PC-3 (cell line): ENCODE measurements around the gene ZBTB24.

Experiments
- EZH2 ChIP-seq: fragments of 300-600 bp; sonication (generic); IDR thresholded peaks from one replicate; pipeline ENCODE4 v1.6.1; 2017; ENCODE audit warnings: antibody characterized with exemption, mild to moderate bottlenecking, low read length; ENCODE audit not compliant: unreplicated experiment
- EZH2phosphoT487 ChIP-seq: fragments of 300-600 bp; sonication (generic); IDR thresholded peaks from 2 replicates; pipeline ENCODE4 v1.6.1; 2018; ENCODE audit warnings: mild to moderate bottlenecking, antibody characterized with exemption, low read length, borderline replicate concordance
- TF ChIP-seq, protein P1 (sequence below): fragments of 300-600 bp; sonication (generic); conservative IDR thresholded peaks from 2 replicates; pipeline ENCODE4 v1.5.1; 2017; ENCODE audit warnings: antibody characterized with exemption, low read depth, mild to moderate bottlenecking, low read length

DNA sequence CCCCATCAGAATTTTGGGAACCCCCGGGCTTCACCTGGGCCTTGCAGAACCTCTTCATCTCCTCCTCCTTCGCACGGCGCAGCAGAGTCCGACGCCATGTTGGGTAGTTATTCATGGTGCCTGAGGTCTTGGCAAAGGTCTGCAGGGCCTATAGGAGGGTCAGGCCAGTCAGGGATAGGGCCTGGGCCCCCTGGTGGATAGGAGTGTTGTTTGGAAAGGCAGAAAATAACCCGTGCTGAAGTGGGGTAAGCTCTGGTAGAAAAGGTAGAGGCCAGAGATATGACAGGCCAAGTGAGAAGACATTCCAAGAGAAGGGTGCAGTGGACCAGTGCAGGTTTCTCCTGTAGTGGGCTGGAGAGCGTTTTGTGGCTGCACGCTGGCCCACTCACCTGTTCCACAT, 37.6 kb downstream of the ZBTB24 start:
- TF ChIP-seq, protein P1, sequence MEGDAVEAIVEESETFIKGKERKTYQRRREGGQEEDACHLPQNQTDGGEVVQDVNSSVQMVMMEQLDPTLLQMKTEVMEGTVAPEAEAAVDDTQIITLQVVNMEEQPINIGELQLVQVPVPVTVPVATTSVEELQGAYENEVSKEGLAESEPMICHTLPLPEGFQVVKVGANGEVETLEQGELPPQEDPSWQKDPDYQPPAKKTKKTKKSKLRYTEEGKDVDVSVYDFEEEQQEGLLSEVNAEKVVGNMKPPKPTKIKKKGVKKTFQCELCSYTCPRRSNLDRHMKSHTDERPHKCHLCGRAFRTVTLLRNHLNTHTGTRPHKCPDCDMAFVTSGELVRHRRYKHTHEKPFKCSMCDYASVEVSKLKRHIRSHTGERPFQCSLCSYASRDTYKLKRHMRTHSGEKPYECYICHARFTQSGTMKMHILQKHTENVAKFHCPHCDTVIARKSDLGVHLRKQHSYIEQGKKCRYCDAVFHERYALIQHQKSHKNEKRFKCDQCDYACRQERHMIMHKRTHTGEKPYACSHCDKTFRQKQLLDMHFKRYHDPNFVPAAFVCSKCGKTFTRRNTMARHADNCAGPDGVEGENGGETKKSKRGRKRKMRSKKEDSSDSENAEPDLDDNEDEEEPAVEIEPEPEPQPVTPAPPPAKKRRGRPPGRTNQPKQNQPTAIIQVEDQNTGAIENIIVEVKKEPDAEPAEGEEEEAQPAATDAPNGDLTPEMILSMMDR, result 0 out of 2 replicates have a peak, but pooled peaks have one; percentile 20
- TF ChIP-seq EZH2, result no peak
- no peak for TF ChIP-seq EZH2phosphoT487
